GM12892 (cell line): ENCODE data around the gene KAT6B.

Experiments used
- POLR2A ChIP-seq: IDR thresholded peaks from 2 replicates; pipeline ENCODE4 v1.6.1; 2011; ENCODE audit warnings: low read depth, low read length, control low read depth
- POLR2AphosphoS5 ChIP-seq: IDR thresholded peaks from 2 replicates; pipeline ENCODE4 v1.6.1; 2011; ENCODE audit warnings: low read depth, low read length, control low read depth
- TAF1 ChIP-seq: IDR thresholded peaks from 2 replicates; pipeline ENCODE4 v1.6.1; 2011; ENCODE audit warnings: low read depth, mild to moderate bottlenecking, control low read depth, low read length, borderline replicate concordance

- TF ChIP-seq TAF1 (no peak), POLR2A (no peak), POLR2AphosphoS5 (no peak)
Measured at GRCh38 chr10:75028748-75029147, 202.3 kb downstream of the KAT6B start.
